Neuronal stem cell (in vitro differentiated cells): ENCODE data around the gene ZNF362.

Source experiments
- DNase-seq: peaks from one replicate; pipeline ENCODE4 v3.0.0-alpha.2; 2013; ENCODE audit warnings: low spot score
- H2AFZ ChIP-seq: one replicate; pipeline ENCODE4 v1.6.1; 2013; ENCODE audit warnings: mild to moderate bottlenecking, low read length, inconsistent platforms
- H2AK5ac ChIP-seq: 2 replicates; pipeline ENCODE4 v1.6.1; 2013; ENCODE audit warnings: low read depth, mild to moderate bottlenecking, inconsistent platforms, low read length, moderate library complexity, mixed read lengths
- H2BK120ac ChIP-seq: 2 replicates; pipeline ENCODE4 v1.6.1; 2013; ENCODE audit warnings: low read depth, mild to moderate bottlenecking, inconsistent platforms, low read length, moderate library complexity, mixed read lengths
- H2BK12ac ChIP-seq: one replicate; pipeline ENCODE4 v1.6.1; 2013; ENCODE audit warnings: low read length, inconsistent platforms
- H2BK15ac ChIP-seq: 2 replicates; pipeline ENCODE4 v1.6.1; 2013; ENCODE audit warnings: mild to moderate bottlenecking, low read length, inconsistent platforms, mixed read lengths
- H2BK5ac ChIP-seq: one replicate; pipeline ENCODE4 v1.6.1; 2013; ENCODE audit warnings: inconsistent platforms, mild to moderate bottlenecking, low read length, moderate library complexity
- H3K14ac ChIP-seq: one replicate; pipeline ENCODE4 v1.6.1; 2013; ENCODE audit warnings: low read length, inconsistent platforms
- H3K18ac ChIP-seq: 2 replicates; pipeline ENCODE4 v1.6.1; 2013; ENCODE audit warnings: low read length, inconsistent platforms
- H3K23ac ChIP-seq: 2 replicates; pipeline ENCODE4 v1.6.1; 2013; ENCODE audit warnings: low read depth, mild to moderate bottlenecking, mixed read lengths, low read length, inconsistent platforms; ENCODE audit not compliant: poor library complexity
- H3K27ac ChIP-seq: replicated peaks from 3 replicates; pipeline ENCODE4 v1.5.1; 2013; ENCODE audit warnings: low read length, inconsistent platforms
- H3K27me3 ChIP-seq, 3 experiments: 2 replicates each; pipeline ENCODE4 v1.6.1; 2013; ENCODE audit warnings: low read length in 3 of 3, mild to moderate bottlenecking in 2 of 3, inconsistent platforms in 1 of 3, low read depth in 1 of 3, mixed read lengths in 1 of 3, moderate library complexity in 1 of 3; ENCODE audit not compliant: control insufficient read depth in 3 of 3, insufficient read depth in 3 of 3
- H3K36me3 ChIP-seq, 2 donors: replicated peaks in 1 of 2; 2 replicates each; pipeline ENCODE4 v1.6.1; 2013; ENCODE audit warnings: low read length in 2 of 2; ENCODE audit not compliant: control insufficient read depth in 2 of 2, insufficient read depth in 2 of 2
- H3K4ac ChIP-seq: 2 replicates; pipeline ENCODE4 v1.6.1; 2013; ENCODE audit warnings: inconsistent platforms, mild to moderate bottlenecking, low read length, moderate library complexity
- H3K4me1 ChIP-seq, 2 donors: 1 replicate in 1 of 2; 2 replicates in 1 of 2; pipeline ENCODE4 v1.6.1; 2013; ENCODE audit warnings: low read length in 2 of 2, low read depth in 1 of 2; ENCODE audit not compliant: control insufficient read depth in 2 of 2, insufficient read depth in 1 of 2
- H3K4me2 ChIP-seq: one replicate; pipeline ENCODE4 v1.6.1; 2013; ENCODE audit warnings: mild to moderate bottlenecking, low read length, inconsistent platforms; ENCODE audit not compliant: insufficient read depth, poor library complexity, severe bottlenecking
- H3K4me3 ChIP-seq, 2 donors: 2 replicates each; pipeline ENCODE4 v1.5.1; 2013; ENCODE audit warnings: low read length in 2 of 2, mild to moderate bottlenecking in 2 of 2, inconsistent platforms in 1 of 2, moderate library complexity in 1 of 2
- H3K79me1 ChIP-seq: one replicate; pipeline ENCODE4 v1.6.1; 2013; ENCODE audit warnings: low read depth, mild to moderate bottlenecking, inconsistent platforms, low read length, moderate library complexity
- H3K9ac ChIP-seq: one replicate; pipeline ENCODE4 v1.6.1; 2013; ENCODE audit warnings: mild to moderate bottlenecking, low read depth, low read length, inconsistent platforms; ENCODE audit not compliant: poor library complexity
- H3K9me3 ChIP-seq, 2 donors: replicated peaks in 1 of 2; 2 replicates each; pipeline versions ENCODE3 to v1.6.1; 2013; ENCODE audit warnings: low read length in 2 of 2, mild to moderate bottlenecking in 2 of 2, inconsistent platforms in 1 of 2, low read depth in 1 of 2, mixed read lengths in 1 of 2, moderate library complexity in 1 of 2; ENCODE audit not compliant: control insufficient read depth in 2 of 2, insufficient read depth in 1 of 2
- H4K8ac ChIP-seq: one replicate; pipeline ENCODE4 v1.6.1; 2013; ENCODE audit warnings: low read depth, mild to moderate bottlenecking, inconsistent platforms, low read length, moderate library complexity
- H4K91ac ChIP-seq: one replicate; pipeline ENCODE4 v1.6.1; 2013; ENCODE audit warnings: low read length, low read depth, mild to moderate bottlenecking, inconsistent platforms; ENCODE audit not compliant: poor library complexity
- WGBS, 2 donors: extraction: QIAGEN DNeasy Blood & Tissue Kit; methylation state at CpG; one replicate each; pipeline ENCODE4 v1.1.7; 2013; ENCODE audit warnings: missing lambda C conversion rate in 2 of 2, mixed read lengths in 1 of 2; ENCODE audit not compliant: insufficient read length in 2 of 2, insufficient replicate concordance in 1 of 2; ENCODE audit errors: extremely low coverage in 2 of 2; 5-methylcytosine and 5-hydroxymethylcytosine counted together

The ZNF362 gene

GRCh38 chr1:33225586-33225985, 30.7 kb upstream of the ZNF362 start:
- Histone ChIP-seq H3K79me1 (no peaks in the 10 kb centered on the region), H3K4me3 (no peak overlapping the region), H2BK5ac (no peak overlapping the region), H2BK12ac (no peak overlapping the region), H2BK120ac (no peak overlapping the region), H3K23ac (no peak overlapping the region), H3K14ac (no peak overlapping the region), H2AK5ac (no peak overlapping the region), H3K18ac (no peak overlapping the region), H3K9me3 (peaks cover 2 to 6% of the 10 kb centered on the region in 2 donors), H3K4ac (no peak overlapping the region), H3K4me2 (no peak overlapping the region), H2AFZ (no peak overlapping the region), H2BK15ac (no peak overlapping the region), H4K91ac (no peak overlapping the region), H3K27ac (no peak overlapping the region), H3K27me3 (no peaks in the 10 kb centered on the region), H3K9ac (no peak overlapping the region), H3K36me3 (no peaks in the 10 kb centered on the region), H3K4me1 (peaks cover 0 to 4% of the 10 kb centered on the region in 2 donors), H4K8ac (no peak overlapping the region)
- no peak for DNase-seq
- WGBS, 2 donors, result no CpG with 5 or more reads among the region's 1 CpG

DNA sequence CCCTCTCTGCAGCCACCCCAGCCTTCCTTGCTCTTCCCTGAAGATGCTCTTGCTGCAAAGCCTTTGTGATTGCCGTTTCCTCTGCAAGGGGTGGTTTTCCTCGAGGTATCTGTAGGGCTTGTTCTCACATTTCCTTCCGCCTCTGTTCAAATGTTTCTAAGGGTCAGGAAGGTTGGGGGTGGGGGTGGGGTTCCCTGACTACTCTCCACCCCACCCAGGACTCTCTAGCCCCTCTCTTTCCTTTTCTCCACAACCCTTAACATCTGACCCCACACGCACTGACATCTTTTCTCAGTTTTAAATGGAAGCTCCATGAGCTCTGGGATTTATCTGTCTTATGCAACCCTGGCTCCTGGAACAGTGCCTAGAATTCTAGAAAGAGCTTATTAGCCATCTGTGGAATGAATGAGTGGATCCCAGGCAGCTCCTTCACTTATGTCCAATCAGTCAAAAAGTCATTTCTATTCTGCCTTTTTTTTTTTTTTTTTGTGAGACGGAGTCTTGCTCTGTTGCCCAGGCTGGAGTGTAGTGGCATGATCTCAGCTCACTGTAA, 27.3 kb upstream of the ZNF362 start:
- peaks cover 0 to 2% of the 10 kb centered on the region in 2 donors for H3K9me3 ChIP-seq
- H3K4me3 ChIP-seq, result no peak overlapping the region
- H3K14ac ChIP-seq, result no peak overlapping the region
- H2BK120ac ChIP-seq, result no peak overlapping the region
- WGBS, 2 donors, result no CpG with 5 or more reads among the region's 5 CpGs
- no peaks in the 10 kb centered on the region for H3K36me3 ChIP-seq
- peaks cover 0 to 4% of the 10 kb centered on the region in 2 donors for H3K4me1 ChIP-seq
- H2AK5ac ChIP-seq, result no peak overlapping the region
- H3K18ac ChIP-seq, result no peak overlapping the region
- no peak overlapping the region for H2BK5ac ChIP-seq
- H3K4ac ChIP-seq, result no peak overlapping the region
- no peak overlapping the region for H3K4me2 ChIP-seq
- H2BK12ac ChIP-seq, result no peak overlapping the region
- H3K79me1 ChIP-seq, result no peaks in the 10 kb centered on the region
- H2AFZ ChIP-seq, result peak overlapping the region; percentile 65
- H3K9ac ChIP-seq, result no peak overlapping the region
- H3K27ac ChIP-seq, result no peak overlapping the region
- H4K91ac ChIP-seq, result no peak overlapping the region
- no peak overlapping the region for H4K8ac ChIP-seq
- H3K23ac ChIP-seq, result no peak overlapping the region
- DNase-seq, result no peak
- no peaks in the 10 kb centered on the region for H3K27me3 ChIP-seq
- H2BK15ac ChIP-seq, result no peak overlapping the region

- no peaks in the 10 kb centered on the region for H3K36me3 ChIP-seq
- H3K4me2 ChIP-seq, result no peak overlapping the region
- no peak overlapping the region for H2BK15ac ChIP-seq
- peaks cover 2 to 16% of the 10 kb centered on the region in 2 donors for H3K4me1 ChIP-seq
- H3K9ac ChIP-seq, result no peak overlapping the region
- H3K27ac ChIP-seq, result no peak overlapping the region
- H2BK5ac ChIP-seq, result no peak overlapping the region
- H3K23ac ChIP-seq, result no peak overlapping the region
- H3K18ac ChIP-seq, result no peak overlapping the region
- H3K9me3 ChIP-seq, result no peaks in the 10 kb centered on the region
- H3K27me3 ChIP-seq, result no peaks in the 10 kb centered on the region
- H4K8ac ChIP-seq, result no peak overlapping the region
- H3K79me1 ChIP-seq, result no peaks in the 10 kb centered on the region
- no peak overlapping the region for H2AFZ ChIP-seq
- H3K4me3 ChIP-seq, result no peak overlapping the region
- no peak overlapping the region for H2BK12ac ChIP-seq
- no peak overlapping the region for H2AK5ac ChIP-seq
- no peak for DNase-seq
- no peak overlapping the region for H3K4ac ChIP-seq
- no peak overlapping the region for H4K91ac ChIP-seq
- H2BK120ac ChIP-seq, result no peak overlapping the region
- no CpG with 5 or more reads among the region's 7 CpGs for WGBS, 2 donors
- no peak overlapping the region for H3K14ac ChIP-seq
These were observed 25.1 kb upstream of the ZNF362 start for GRCh38 chr1:33231166-33231565.

DNA sequence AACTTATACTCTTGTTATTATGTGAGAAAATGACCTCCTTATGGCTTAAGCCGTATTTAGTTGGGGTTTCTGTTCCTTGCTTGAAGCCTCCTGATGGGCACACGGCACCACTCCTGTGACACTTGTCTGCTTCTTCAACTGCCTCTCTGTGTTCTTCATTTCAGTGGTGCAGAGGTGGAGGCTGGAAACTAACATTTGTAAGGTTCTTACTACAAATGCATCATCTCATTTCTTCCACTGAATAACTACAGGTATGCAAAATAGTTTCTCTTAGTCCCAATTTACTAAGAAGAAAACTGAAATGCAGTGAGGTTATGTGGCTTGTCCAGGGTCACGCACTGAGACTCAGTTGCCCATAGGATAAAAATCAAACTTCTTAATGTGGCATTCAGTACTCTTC, 23.6 kb upstream of the ZNF362 start:
- H4K8ac ChIP-seq, result no peak overlapping the region
- no peak overlapping the region for H2AFZ ChIP-seq
- peaks cover 2 to 16% of the 10 kb centered on the region in 2 donors for H3K4me1 ChIP-seq
- H3K79me1 ChIP-seq, result no peaks in the 10 kb centered on the region
- no peak for DNase-seq
- no peaks in the 10 kb centered on the region for H3K36me3 ChIP-seq
- H3K9ac ChIP-seq, result no peak overlapping the region
- H2BK12ac ChIP-seq, result no peak overlapping the region
- no peak overlapping the region for H3K14ac ChIP-seq
- no peak overlapping the region for H3K23ac ChIP-seq
- H2BK120ac ChIP-seq, result no peak overlapping the region
- no peak overlapping the region for H4K91ac ChIP-seq
- H3K27me3 ChIP-seq, result no peaks in the 10 kb centered on the region
- no peak overlapping the region for H3K4me3 ChIP-seq
- H3K27ac ChIP-seq, result no peak overlapping the region
- H3K4ac ChIP-seq, result no peak overlapping the region
- WGBS, 2 donors, result no CpG with 5 or more reads among the region's 3 CpGs
- H2BK5ac ChIP-seq, result no peak overlapping the region
- no peak overlapping the region for H3K4me2 ChIP-seq
- H2BK15ac ChIP-seq, result no peak overlapping the region
- no peak overlapping the region for H3K18ac ChIP-seq
- H3K9me3 ChIP-seq, result no peaks in the 10 kb centered on the region
- H2AK5ac ChIP-seq, result no peak overlapping the region
